B cell (primary cell): Measurements from ENCODE around the gene KCNF1.

Experiments
- EZH2 ChIP-seq: IDR thresholded peaks from 2 replicates; pipeline ENCODE4 v1.6.1; 2012; ENCODE audit warnings: borderline replicate concordance, low read depth, mild to moderate bottlenecking, moderate library complexity, low read length; ENCODE audit not compliant: insufficient read depth, poor library complexity, severe bottlenecking
- TF ChIP-seq, protein P1 (sequence below): fragments of 200-600 bp; IDR thresholded peaks from one replicate; pipeline ENCODE4 v1.8.0; 2022; ENCODE audit warnings: antibody characterized with exemption, mild to moderate bottlenecking

DNA sequence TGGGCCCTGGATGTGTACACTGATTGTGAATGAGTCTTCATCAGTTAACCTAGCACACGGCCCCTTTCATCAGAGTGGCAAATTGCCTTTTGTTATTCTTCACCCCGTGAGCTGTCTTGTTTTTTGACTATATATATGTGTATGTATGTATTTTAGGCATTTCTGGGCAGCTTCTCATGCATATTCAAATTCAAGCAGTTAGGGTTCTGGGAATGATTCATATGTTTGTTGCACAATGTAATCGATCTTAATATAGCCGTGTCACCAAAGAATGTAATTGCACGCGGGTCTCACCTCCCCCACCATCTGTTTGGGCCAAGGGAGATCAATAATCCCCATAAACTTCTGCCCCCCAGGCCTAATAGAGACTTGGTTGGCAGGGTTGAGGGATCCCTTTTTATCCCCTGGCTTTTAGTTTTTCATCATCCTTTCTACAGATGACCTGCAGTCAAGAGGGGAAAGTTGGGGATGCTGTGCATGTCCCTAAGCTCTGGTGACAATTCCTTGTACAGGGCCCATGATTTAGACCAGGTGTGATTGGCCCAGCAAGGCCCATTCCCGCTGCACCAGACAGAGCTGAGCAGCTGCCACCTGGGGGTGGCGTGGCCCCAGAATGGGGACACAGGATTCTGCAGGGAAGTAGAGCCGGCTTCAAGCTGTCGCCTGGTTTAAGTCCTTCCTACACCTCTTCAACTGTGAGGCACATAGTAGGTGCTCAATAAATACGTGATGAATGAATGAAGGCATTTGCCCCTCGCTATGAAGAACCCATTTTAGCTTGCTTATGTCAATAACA, 19.2 kb downstream of the KCNF1 start:
- TF ChIP-seq, protein P1, sequence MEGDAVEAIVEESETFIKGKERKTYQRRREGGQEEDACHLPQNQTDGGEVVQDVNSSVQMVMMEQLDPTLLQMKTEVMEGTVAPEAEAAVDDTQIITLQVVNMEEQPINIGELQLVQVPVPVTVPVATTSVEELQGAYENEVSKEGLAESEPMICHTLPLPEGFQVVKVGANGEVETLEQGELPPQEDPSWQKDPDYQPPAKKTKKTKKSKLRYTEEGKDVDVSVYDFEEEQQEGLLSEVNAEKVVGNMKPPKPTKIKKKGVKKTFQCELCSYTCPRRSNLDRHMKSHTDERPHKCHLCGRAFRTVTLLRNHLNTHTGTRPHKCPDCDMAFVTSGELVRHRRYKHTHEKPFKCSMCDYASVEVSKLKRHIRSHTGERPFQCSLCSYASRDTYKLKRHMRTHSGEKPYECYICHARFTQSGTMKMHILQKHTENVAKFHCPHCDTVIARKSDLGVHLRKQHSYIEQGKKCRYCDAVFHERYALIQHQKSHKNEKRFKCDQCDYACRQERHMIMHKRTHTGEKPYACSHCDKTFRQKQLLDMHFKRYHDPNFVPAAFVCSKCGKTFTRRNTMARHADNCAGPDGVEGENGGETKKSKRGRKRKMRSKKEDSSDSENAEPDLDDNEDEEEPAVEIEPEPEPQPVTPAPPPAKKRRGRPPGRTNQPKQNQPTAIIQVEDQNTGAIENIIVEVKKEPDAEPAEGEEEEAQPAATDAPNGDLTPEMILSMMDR, result no peak
- TF ChIP-seq EZH2, result no peak
